H4 (cell line): ENCODE results near the gene CFAP43. TPM values are rescaled to one million over a fixed set of nuclear protein-coding genes. Genes with fewer than 3 reads are reported as not detected.
"Not testable (repeated sequence)": the region's sequence is repeated elsewhere in the genome, so short reads cannot be mapped to it uniquely, and the experiment has no call there.

Experiments
- DNase-seq: peaks from one replicate; pipeline ENCODE4 v3.0.0-alpha.2; 2015; ENCODE audit warnings: low spot score
- total RNA-seq: library from RNA; depleted of rRNA; stranded (reverse); fragments of >200 nt; shearing (Covaris generic); gene quantifications from 2 replicates; pipeline ENCODE4 v1.2.3, GENCODE V29; 2014

The CFAP43 gene
- total RNA-seq, 1 experiment from 2014 or later, result 0.27 TPM

DNA sequence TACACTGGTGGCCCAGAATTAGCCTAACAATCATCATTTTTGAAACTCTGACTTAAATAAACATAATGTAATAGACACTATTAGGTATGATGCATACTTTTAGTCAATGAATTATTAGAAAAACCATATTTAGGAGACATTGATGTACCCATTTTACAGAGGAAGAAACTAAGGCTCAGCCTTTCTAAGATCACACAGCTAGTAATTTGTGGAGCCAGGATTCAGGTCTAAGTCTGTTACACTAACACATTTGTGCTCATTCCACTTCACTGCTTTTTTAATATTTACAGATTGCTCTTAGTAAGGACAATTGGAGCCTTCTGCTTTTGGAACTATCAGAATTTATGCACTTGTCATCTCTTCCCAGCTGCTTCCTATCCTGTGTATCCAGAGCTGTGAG, 8.9 kb downstream of the CFAP43 start:
- DNase-seq, result no peak

- no peak for DNase-seq
These were observed 11.6 kb downstream of the CFAP43 start for GRCh38 chr10:104220522-104220921.

DNA sequence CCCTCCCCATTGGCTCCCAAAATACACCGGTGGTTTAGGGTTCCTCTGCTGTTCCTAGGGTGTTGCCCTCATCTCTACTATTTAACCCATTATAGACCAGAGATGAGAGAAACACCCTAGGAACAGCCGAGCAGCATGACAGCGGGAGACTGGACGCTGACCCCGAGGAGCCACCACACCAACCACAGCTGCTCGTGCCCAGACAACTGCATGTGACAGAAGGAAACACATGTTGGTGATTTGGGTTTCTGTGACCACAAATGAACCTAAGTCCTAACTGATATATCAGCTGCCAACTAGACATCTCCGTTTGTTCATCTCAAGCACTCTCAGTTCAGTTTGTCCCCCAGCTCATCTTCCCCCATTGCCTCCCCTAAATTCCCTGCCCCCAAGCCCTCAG, 13.4 kb downstream of the CFAP43 start:
- no peak for DNase-seq

DNA sequence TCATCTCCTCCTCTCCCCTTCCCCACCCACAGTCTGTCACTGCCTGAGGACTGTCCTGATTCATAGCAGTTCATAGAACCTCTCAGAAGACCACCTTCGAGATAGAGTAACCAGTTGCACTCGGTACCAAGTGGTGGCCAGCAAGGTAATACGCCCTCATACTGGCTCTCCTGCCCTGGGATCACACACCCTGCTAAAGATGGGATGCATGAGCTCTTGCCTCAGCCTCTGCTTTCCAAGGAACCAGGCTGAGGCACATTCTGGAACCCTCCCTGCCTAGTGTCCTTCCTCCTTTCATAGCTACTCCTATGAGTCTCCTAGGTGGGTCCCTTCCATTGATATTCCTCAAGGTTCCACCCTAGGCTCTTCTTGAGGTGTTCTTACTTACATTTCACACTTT, 15.5 kb downstream of the CFAP43 start:
- no peak for DNase-seq

DNA sequence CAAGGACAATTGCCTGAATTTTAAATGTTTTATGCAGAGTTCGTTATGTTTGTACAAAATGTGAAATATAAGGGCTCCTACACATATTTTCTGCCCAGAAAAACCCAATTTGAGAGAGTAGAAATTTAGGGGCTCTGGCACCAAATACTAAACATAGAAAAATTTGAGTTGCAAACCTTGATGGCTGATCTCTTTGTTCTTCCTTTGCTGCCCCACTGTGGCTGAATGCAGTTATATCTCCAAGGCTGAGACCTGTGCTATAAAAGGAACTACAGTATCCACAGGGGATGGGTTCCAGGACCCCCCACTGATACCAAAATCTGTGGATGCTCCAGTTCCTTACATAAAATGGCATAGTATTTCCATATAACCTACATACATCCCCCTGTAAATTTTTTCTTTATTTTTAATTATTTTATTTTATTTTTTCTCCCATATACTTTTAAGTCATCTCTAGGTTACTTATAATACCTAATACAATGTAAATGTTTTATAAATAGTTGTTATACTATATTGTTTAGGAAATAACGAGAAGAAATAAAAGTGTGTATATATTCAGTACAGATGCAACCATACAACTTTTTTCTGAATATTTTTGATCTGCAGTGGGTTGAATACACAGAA, 22.5 kb downstream of the CFAP43 start:
- peak; percentile 31 for DNase-seq

DNA sequence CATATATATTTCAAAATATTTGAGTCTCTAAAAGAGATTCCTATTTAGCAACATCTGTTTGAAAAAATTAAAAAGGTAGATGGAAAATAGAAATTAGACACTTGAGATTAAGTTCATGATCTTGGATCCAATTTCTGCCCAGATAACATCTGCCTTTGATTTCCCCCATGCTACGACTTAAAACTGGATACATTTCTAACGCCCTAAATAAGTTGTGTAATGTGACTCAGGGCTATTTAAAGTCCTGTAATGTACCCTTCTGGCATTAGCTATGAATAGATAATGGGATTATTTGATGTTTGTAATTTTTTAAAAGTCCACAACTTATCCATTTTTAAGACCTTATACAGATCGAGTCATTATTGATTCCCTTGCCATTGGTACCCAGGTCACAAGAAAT, 23.4 kb downstream of the CFAP43 start:
- DNase-seq, result no peak

DNA sequence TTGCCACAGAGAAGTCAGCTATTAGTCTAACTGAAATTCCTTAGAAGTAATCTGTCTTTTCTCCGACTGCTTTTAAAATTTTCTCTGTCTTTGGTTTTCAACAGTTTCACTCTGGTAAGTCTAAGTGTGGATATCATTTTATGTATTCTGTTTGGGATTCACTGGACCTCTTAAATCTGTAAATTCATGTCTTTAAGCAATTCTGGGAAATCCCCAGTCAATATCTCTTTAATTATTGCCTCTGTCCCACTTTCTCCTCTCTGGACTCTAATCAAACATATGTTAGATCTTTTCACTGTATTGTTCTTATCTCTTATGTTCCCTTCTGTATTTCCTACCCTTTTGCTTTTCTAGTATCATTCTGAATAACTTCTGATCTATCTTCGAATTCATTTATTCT, 29.9 kb downstream of the CFAP43 start:
- DNase-seq, result no peak

- DNase-seq, result no peak
These were observed 30.5 kb downstream of the CFAP43 start for GRCh38 chr10:104201636-104202035.

DNA sequence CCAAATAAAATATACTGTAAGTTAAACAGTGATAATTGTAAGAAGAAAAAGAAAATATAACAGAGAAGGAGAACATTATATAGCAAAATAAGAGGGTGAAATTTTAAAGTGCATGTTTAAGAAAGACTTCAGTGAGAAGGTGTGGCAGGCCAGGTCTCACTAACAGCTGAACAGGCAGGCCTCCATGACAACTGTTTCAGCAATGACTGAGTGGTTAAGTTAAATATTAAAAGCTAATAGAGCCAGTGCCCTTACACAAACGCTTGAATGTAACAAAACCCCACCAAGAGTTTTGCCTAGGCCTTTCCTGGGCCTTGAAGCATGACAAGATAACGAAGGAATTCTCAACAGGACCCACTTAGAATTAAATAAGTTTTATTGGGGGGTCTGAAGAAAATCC, 32.6 kb downstream of the CFAP43 start:
- DNase-seq, result no peak

- DNase-seq, result no peak
These were observed 34.8 kb downstream of the CFAP43 start for GRCh38 chr10:104197364-104197763.

- no peak for DNase-seq
These were observed 36.5 kb downstream of the CFAP43 start for GRCh38 chr10:104195706-104196105.

GRCh38 chr10:104193787-104194186, 38.4 kb downstream of the CFAP43 start:
- no peak for DNase-seq

GRCh38 chr10:104190695-104191094, 41.5 kb downstream of the CFAP43 start:
- no peak for DNase-seq

GRCh38 chr10:104183682-104184081, 48.5 kb downstream of the CFAP43 start:
- DNase-seq, result no peak

DNA sequence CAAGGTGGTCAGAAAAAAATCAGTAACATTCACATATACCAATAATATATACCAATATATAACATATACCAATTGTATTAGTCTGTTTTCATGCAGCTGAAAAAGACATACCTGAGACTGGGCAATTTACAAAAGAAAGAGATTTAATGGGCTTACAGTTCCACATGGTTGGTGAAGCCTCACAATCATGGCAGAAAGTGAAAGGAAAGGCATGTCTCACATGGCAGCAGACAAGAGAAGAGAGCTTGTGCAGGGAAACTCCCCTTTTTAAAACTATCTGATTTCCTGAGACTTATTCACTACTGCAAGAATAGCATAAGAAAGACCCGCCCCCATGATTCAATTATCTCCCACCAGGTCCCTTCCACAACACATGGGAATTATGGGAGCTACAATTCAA, 58.0 kb downstream of the CFAP43 start:
- not testable (repeated sequence) for DNase-seq

DNA sequence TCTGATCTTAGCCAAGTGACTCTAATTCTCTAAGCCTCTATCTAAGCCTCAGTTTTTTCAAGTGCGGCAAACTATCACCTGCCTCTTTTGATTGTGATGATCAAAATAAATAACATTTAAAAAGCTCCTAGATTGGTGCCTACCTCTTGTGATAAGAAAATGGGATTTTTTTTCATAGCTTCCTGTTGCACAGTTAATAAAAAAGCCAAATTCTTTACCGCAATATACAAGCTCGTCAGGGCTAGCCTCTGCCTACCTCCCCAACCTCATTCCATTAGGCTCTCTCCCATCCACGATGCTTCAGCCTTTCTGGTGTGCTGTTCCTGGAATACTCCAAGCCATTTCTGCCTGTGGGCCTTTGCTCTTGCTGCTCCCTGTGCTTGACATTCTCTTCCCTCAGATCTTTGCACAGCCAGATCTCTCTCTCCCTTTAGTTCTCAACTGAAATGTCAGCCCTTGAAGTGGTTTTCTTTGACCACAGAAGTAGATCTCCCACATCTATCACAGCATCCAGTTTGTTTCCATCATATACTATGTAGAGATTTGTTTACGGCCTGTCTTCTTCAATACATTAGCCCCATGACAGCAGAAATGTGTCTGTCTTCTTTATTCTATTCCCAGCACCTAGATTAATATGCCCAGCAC, 61.4 kb downstream of the CFAP43 start:
- DNase-seq, result no peak

DNA sequence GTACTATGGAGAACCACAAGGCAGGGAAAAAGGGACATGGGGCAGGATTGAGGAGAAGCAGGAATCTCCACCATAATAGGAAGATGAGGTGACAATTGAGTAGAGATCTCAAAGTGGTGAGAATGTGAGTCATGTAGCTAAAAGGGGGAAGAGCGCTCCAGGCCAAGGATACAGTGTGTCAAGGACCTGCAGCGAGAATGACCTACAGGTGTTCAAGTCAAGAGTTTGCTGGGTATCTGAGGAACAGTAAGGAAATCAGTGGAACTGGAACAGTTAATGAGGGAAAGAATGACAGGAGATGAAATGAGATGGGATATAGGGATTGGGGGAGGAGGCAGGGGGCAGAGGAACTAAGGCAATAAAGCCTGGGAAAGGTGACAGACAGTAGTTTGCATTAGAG, 76.6 kb downstream of the CFAP43 start:
- DNase-seq, result no peak

- DNase-seq, result no peak
These were observed 80.4 kb downstream of the CFAP43 start for GRCh38 chr10:104151737-104152136.

DNA sequence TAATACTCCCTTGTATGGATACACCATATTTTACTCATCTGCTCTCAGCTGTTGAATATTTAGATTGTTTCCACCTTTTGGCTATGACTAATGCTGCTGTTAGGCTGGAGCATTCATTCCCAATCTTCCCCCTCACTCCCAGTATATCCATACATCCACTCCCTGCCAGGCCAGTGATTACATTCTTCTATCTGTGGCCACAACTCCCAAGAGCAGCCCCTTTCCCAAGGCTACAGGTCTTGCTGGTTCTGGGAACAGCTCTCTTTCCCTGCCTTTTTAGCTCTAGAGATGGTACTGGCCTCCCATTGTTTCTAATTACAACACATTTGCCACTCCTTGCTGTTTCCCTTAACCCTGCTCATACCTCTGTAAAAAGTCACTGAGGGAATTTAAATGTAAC, 82.0 kb downstream of the CFAP43 start:
- no peak for DNase-seq

DNA sequence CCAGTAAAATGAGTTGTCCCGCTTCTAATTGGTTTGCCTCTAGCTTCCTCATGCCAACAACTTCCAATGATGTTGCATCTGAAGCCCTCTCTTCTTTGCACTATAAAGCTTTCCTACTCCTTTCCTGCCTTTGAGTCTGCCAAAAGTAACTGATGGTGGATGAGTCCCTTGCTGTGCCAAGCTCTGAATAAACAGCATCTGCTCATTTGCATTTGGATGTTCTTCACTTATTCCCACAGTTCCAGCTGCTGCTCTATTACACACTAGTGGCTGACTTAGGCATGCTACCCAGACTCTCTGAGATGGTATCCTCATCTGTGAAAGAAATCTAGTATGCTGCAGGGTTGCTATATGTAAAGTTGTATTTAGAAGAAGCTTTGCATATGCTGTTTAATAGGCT, 85.3 kb downstream of the CFAP43 start:
- DNase-seq, result no peak

DNA sequence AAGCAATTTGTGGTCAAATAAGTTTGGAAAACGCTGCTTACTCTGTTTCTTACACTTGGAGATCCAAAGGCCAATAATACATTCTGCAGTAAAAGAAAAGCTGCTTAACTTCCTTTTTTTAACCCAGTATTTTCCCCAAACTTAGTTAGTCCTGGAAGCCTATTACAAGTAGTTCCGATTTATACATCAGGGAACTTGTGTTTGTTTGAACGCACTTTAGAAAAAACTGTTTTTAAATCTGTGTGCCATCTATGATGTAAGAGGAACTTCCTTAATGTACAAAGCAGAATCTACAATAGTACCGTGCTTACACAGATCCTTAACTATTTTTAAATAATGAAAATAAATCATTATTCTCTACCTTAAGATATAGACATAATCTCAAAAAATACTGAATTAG, 87.2 kb downstream of the CFAP43 start:
- no peak for DNase-seq

DNA sequence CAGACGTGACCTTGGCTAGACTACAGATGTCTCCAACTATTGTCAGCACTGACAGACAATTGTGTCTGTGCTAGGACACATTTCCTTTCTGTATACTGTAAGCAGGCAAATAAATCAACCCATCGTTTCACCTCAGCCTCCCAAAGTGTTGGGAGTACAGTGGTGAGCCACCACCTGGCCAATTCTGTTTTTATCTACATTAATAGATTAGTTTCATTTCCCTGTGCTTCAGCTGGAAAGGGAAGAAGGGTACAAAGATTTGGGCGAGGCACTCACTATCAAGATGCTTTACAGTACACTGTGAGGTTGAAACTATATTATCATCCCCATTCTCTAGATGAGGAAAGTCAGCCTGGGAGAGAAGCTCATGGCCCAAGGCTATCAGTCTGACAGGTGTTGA, 88.3 kb downstream of the CFAP43 start:
- DNase-seq, result no peak

GRCh38 chr10:104142081-104142480, 90.1 kb downstream of the CFAP43 start:
- DNase-seq, result no peak

DNA sequence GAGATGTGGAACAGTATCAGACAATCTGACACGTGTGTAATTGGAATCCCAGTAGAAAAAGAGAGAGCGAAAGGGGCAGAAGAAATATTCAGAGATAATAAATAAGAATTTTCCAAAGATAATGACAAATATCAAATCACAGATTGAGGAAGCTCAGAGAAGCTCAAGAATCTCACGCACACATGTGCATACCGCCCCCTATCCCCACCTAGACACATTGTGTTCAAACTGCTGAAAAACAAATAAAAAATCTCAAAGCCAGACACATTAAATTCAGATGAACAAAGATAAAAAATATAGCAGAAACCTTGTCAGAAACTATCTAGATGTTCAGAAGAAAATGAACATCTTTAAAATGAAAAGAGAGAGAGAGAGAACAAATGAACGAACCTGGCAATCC, 92.9 kb downstream of the CFAP43 start:
- no peak for DNase-seq
